B cell (primary cell): ENCODE results near the gene KNOP1. TPM values are rescaled to one million over a fixed set of nuclear protein-coding genes. Genes with fewer than 3 reads are reported as not detected.

Experiments used
- ATAC-seq: fragments of 200-7000 bp; cut with Tn5 transposase; one replicate; pipeline ENCODE4 v1.10.0; 2021; ENCODE audit warnings: low read depth, mild to moderate bottlenecking, moderate number of reproducible peaks, moderate library complexity
- CTCF ChIA-PET: fragments of 350-600 bp; sonication (Branson Sonifier 250); formaldehyde crosslinking; loops from one replicate; lab custom pipeline; 2021; ENCODE audit warnings: antibody characterized with exemption, inconsistent platforms; lab: Charles Lee
- POLR2A ChIA-PET: fragments of 350-600 bp; sonication (Branson Sonifier 250); formaldehyde crosslinking; loops from one replicate; lab custom pipeline; 2021; ENCODE audit warnings: antibody characterized with exemption; lab: Charles Lee
- DNase-seq: peaks from one replicate; pipeline ENCODE4 v3.0.0; 2013
- H2AFZ ChIP-seq: 2 replicates; pipeline ENCODE4 v1.6.1; 2012; ENCODE audit warnings: mild to moderate bottlenecking, low read depth, low read length; ENCODE audit not compliant: insufficient read depth, poor library complexity, severe bottlenecking
- H3K27ac ChIP-seq, 2 donors: 1 replicate in 1 of 2; 2 replicates in 1 of 2; pipeline ENCODE4 v1.5.1; 2012 to 2013; ENCODE audit warnings: low read length in 2 of 2, mild to moderate bottlenecking in 2 of 2, moderate library complexity in 1 of 2
- H3K27me3 ChIP-seq, 4 experiments: fragments of 200-600 bp in 1 of 4; sonication (generic) in 1 of 4; replicated peaks in 1 of 4; 1 replicate in 2 of 4; 2 replicates in 2 of 4; pipeline versions ENCODE4 v1.6.1 to v1.7.0; 2013 to 2016; ENCODE audit warnings: low read length in 3 of 4, mild to moderate bottlenecking in 2 of 4, mixed read lengths in 1 of 4, moderate library complexity in 1 of 4; ENCODE audit not compliant: insufficient read depth in 4 of 4, control insufficient read depth in 3 of 4; ENCODE audit errors: control extremely low read depth in 1 of 4
- H3K36me3 ChIP-seq, 2 experiments: replicated peaks in 1 of 2; 1 replicate in 1 of 2; 2 replicates in 1 of 2; pipeline versions ENCODE4 v1.6.1 to v1.7.1; 2013; ENCODE audit warnings: low read length in 1 of 2; ENCODE audit not compliant: insufficient read depth in 2 of 2, control insufficient read depth in 1 of 2; ENCODE audit errors: control extremely low read depth in 1 of 2, extremely low read depth in 1 of 2
- H3K4me1 ChIP-seq, 2 donors: fragments of 200-600 bp in 1 of 2; sonication (generic) in 1 of 2; 1 replicate in 1 of 2; 2 replicates in 1 of 2; pipeline versions ENCODE4 v1.5.1 to v1.6.1; 2013 to 2017; ENCODE audit warnings: low read length in 2 of 2; ENCODE audit not compliant: control insufficient read depth in 2 of 2, insufficient read depth in 2 of 2
- H3K4me2 ChIP-seq: replicated peaks from 2 replicates; pipeline ENCODE3; 2012; ENCODE audit warnings: mild to moderate bottlenecking, low read depth, low read length; ENCODE audit not compliant: poor library complexity, severe bottlenecking
- H3K4me3 ChIP-seq, 5 experiments: fragments of 200-600 bp in 1 of 5; sonication (generic) in 1 of 5; 1 replicate in 3 of 5; 2 replicates in 2 of 5; pipeline versions ENCODE4 v1.5.1 to v1.7.0; 2011 to 2016; ENCODE audit warnings: low read length in 4 of 5, mild to moderate bottlenecking in 4 of 5, low read depth in 2 of 5, control low read depth in 1 of 5, moderate library complexity in 1 of 5; ENCODE audit not compliant: insufficient read depth in 1 of 5; ENCODE audit errors: control extremely low read depth in 1 of 5, extremely low read depth in 1 of 5
- H3K79me2 ChIP-seq: fragments of 200-600 bp; sonication (generic); one replicate; pipeline ENCODE4 v1.6.0; 2016; ENCODE audit warnings: low read length; ENCODE audit not compliant: control insufficient read depth, insufficient read depth
- H3K9ac ChIP-seq: fragments of 200-600 bp; sonication (generic); 2 replicates; pipeline ENCODE4 v1.6.1; 2017; ENCODE audit warnings: mild to moderate bottlenecking, low read length, moderate library complexity
- H3K9me3 ChIP-seq, 3 donors: one replicate each; pipeline versions ENCODE4 v1.6.1 to v1.7.1; 2013; ENCODE audit warnings: low read length in 2 of 3; ENCODE audit not compliant: control insufficient read depth in 2 of 3, insufficient read depth in 1 of 3; ENCODE audit errors: control extremely low read depth in 1 of 3
- H4K20me1 ChIP-seq: 2 replicates; pipeline ENCODE4 v1.6.0; 2012; ENCODE audit warnings: mild to moderate bottlenecking, low read length; ENCODE audit not compliant: insufficient read depth, control insufficient read depth, poor library complexity, severe bottlenecking
- H3K27ac Mint-ChIP-seq: one replicate; pipeline ENCODE4 v1.8.0; 2021; ENCODE audit warnings: mixed read lengths
- H3K27me3 Mint-ChIP-seq: one replicate; pipeline ENCODE4 v1.8.0; 2021; ENCODE audit warnings: mixed read lengths
- H3K4me1 Mint-ChIP-seq: one replicate; pipeline ENCODE4 v1.8.0; 2021; ENCODE audit warnings: mixed read lengths
- H3K4me3 Mint-ChIP-seq: one replicate; pipeline ENCODE4 v1.8.0; 2021; ENCODE audit warnings: mixed read lengths
- H3K9me3 Mint-ChIP-seq: one replicate; pipeline ENCODE4 v1.8.0; 2022; ENCODE audit warnings: mixed read lengths; ENCODE audit not compliant: insufficient read depth
- EZH2 ChIP-seq: IDR thresholded peaks from 2 replicates; pipeline ENCODE4 v1.6.1; 2012; ENCODE audit warnings: borderline replicate concordance, low read depth, mild to moderate bottlenecking, moderate library complexity, low read length; ENCODE audit not compliant: insufficient read depth, poor library complexity, severe bottlenecking
- WGBS: methylation state at CpG from one replicate; pipeline ENCODE4 v1.1.5; 2013; ENCODE audit warnings: missing lambda C conversion rate; ENCODE audit not compliant: insufficient coverage; 5-methylcytosine and 5-hydroxymethylcytosine counted together
- intact Hi-C: fragments of 100-400 bp; cut with micrococcal nuclease; formaldehyde crosslinking; loops from one replicate; pipeline ENCODE4 v1.10.0; 2022
- polyA plus RNA-seq: library from polyadenylated mRNA; depleted of rRNA; stranded (reverse); fragments of >200 nt; gene quantifications from 2 replicates; pipeline ENCODE4 v1.2.3, GENCODE V29; 2012
- total RNA-seq, 2 donors: library from RNA; stranded (reverse); fragments of 120-200 nt in 1 of 2; gene quantifications; 1 replicate in 1 of 2; 2 replicates in 1 of 2; pipeline versions ENCODE4 v1.2.3 to v1.2.4, GENCODE V29; 2013 to 2022
- TF ChIP-seq, protein P1 (sequence below): fragments of 200-600 bp; IDR thresholded peaks from one replicate; pipeline ENCODE4 v1.8.0; 2022; ENCODE audit warnings: antibody characterized with exemption, mild to moderate bottlenecking

Gene KNOP1
- total and polyA plus RNA-seq, 2 donors (not counting 1 experiment from before 2014, with no cell fraction given): 1.6 to 16.9 TPM

DNA sequence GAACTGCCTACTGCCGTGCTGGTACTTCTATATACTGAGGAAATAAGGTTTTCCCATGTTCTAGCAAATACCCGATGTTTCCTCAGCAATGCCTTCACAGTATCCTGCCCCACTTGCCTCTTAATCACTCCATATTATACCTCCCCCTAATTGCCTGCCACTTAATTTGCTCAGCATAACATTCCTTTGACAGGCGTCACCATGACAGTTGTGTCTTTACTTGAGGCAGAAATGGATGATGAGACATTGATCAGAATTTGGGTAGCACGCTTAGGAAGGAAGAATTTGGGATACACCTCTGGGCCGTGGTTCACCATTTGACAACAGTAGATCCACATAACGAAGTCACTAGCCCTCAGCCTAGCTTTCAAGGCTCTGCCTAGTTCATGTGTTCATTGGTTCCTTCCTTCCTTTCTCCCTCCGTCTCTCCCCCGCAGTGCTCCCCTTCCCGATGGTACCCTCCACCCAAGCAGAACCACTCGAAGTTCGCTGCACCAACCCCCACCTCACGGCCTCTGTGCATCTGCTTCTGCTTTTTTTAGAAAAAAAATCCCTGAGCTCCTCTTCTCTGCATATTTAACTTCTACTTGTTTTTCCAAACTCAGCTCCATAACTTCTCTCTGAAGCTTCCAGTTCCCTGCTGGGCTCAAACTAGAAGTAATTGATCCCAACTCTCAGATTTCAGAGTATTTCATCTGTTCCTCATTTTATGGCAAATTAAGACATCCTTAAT is 19.4 kb upstream of the KNOP1 start:
- Mint-ChIP-seq H3K27ac (no peak overlapping the region), H3K27me3 (no peaks in the 10 kb centered on the region), H3K9me3 (no peaks in the 10 kb centered on the region), H3K4me3 (no peak overlapping the region), H3K4me1 (peaks cover 5% of the 10 kb centered on the region)
- H2AFZ ChIP-seq: no peak overlapping the region
- H3K9me3 ChIP-seq: no peaks in the 10 kb centered on the region
- no peaks in the 10 kb centered on the region for H3K4me1 ChIP-seq
- no peak overlapping the region for H3K9ac ChIP-seq
- H3K79me2 ChIP-seq: no peaks in the 10 kb centered on the region
- 34% methylated on average over 9 of the region's 12 CpGs for WGBS
- DNase-seq (no peak), ATAC-seq (no peak)
- no peak overlapping the region for H3K4me2 ChIP-seq
- no peaks in the 10 kb centered on the region for H4K20me1 ChIP-seq
- intact Hi-C loops: no loop called here
- no peak for TF ChIP-seq EZH2
- TF ChIP-seq, protein P1, sequence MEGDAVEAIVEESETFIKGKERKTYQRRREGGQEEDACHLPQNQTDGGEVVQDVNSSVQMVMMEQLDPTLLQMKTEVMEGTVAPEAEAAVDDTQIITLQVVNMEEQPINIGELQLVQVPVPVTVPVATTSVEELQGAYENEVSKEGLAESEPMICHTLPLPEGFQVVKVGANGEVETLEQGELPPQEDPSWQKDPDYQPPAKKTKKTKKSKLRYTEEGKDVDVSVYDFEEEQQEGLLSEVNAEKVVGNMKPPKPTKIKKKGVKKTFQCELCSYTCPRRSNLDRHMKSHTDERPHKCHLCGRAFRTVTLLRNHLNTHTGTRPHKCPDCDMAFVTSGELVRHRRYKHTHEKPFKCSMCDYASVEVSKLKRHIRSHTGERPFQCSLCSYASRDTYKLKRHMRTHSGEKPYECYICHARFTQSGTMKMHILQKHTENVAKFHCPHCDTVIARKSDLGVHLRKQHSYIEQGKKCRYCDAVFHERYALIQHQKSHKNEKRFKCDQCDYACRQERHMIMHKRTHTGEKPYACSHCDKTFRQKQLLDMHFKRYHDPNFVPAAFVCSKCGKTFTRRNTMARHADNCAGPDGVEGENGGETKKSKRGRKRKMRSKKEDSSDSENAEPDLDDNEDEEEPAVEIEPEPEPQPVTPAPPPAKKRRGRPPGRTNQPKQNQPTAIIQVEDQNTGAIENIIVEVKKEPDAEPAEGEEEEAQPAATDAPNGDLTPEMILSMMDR: no peak
- H3K36me3 ChIP-seq: no peaks in the 10 kb centered on the region
- no peak overlapping the region for H3K27ac ChIP-seq
- CTCF ChIA-PET: no interaction called here
- H3K4me3 ChIP-seq: no peak overlapping the region
- H3K27me3 ChIP-seq: no peaks in the 10 kb centered on the region
- POLR2A ChIA-PET: no interaction called here

DNA sequence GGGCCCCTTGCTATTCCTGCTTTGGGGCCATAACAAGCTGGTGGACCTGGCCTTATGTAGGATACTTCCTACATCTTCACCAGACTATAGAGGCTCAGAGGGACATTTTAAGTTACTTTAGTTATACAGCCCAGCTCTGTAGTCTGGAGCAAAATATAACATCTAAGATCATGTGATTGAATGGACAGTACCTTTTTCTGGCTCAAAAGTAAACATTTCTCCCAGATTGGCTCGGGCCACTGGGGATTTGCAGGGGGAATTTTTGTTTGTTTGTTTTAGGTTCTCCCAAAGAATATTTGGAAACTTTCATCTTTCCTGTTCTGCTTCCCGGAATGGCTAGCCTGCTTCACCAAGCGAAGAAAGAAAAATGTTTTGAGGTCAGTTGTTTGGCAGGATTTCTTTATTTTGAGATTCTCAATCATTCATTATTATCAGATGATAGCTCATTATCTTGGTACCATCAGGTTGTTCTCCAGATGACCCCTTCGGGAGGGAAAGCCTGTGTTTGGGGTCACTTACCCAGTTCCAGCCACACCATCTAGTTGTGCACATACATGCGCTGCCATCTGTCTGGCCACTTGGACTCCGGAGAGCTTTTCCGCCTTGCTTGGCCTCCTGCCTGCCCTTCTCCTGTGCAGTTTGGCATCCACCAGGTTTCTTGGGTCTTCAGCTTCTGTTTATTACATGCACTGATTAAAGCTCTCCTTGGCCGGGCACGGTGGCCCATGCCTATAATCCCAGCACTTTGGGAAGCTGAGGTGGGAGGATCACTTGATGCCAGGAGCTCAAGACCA is 17.2 kb upstream of the KNOP1 start:
- ChIA-PET CTCF (no interaction called here), POLR2A (no interaction called here)
- no peak for ATAC-seq
- Histone ChIP-seq H3K9ac (no peak overlapping the region), H3K27me3 (no peaks in the 10 kb centered on the region), H4K20me1 (no peaks in the 10 kb centered on the region), H2AFZ (no peak overlapping the region), H3K36me3 (no peaks in the 10 kb centered on the region), H3K4me1 (no peaks in the 10 kb centered on the region), H3K4me2 (no peak overlapping the region), H3K79me2 (no peaks in the 10 kb centered on the region), H3K27ac (no peak overlapping the region), H3K4me3 (no peak overlapping the region), H3K9me3 (no peaks in the 10 kb centered on the region)
- H3K4me1 Mint-ChIP-seq: peaks cover 5% of the 10 kb centered on the region
- DNase-seq: no peak
- H3K27ac Mint-ChIP-seq: no peak overlapping the region
- H3K4me3 Mint-ChIP-seq: no peak overlapping the region
- WGBS: 93% methylated on average over 5 of the region's 9 CpGs
- no peaks in the 10 kb centered on the region for H3K9me3 Mint-ChIP-seq
- TF ChIP-seq, protein P1: no peak
- TF ChIP-seq EZH2: no peak
- intact Hi-C loops: no loop called here
- no peaks in the 10 kb centered on the region for H3K27me3 Mint-ChIP-seq
